Thyroid gland (tissue), 4 donors: ENCODE measurements around the gene PMS1. TPM values are rescaled to one million over a fixed set of nuclear protein-coding genes. Genes with fewer than 3 reads are reported as not detected.
A peak's percentile ranks its signal among the peaks of the same experiment; 100 is the strongest.

Experiments
- DNase-seq, 2 donors: peaks; one replicate each; pipeline ENCODE4 v3.0.0-alpha.2; 2019
- H3K27ac ChIP-seq, 3 donors: fragments of 200-600 bp; sonication (generic); 1 replicate in 2 of 3; 2 replicates in 1 of 3; pipeline ENCODE4 v1.5.1; 2016 to 2019; ENCODE audit warnings: mild to moderate bottlenecking in 1 of 3, moderate library complexity in 1 of 3
- H3K27me3 ChIP-seq: fragments of 200-600 bp; sonication (generic); one replicate; pipeline ENCODE4 v1.5.1; 2019
- H3K36me3 ChIP-seq, 2 donors: fragments of 200-600 bp; sonication (generic); one replicate each; pipeline ENCODE4 v1.5.1; 2016 to 2019
- H3K4me1 ChIP-seq, 2 donors: fragments of 200-600 bp; sonication (generic); one replicate each; pipeline ENCODE4 v1.5.1; 2017 to 2019
- H3K4me3 ChIP-seq, 3 donors: fragments of 200-600 bp; sonication (generic); replicated peaks in 1 of 3; 1 replicate in 2 of 3; 2 replicates in 1 of 3; pipeline ENCODE4 v1.5.1; 2016; ENCODE audit warnings: mild to moderate bottlenecking in 1 of 3
- H3K9me3 ChIP-seq: fragments of 200-600 bp; sonication (generic); one replicate; pipeline ENCODE4 v1.5.1; 2017
- POLR2A ChIP-seq, 2 donors: fragments of 450-650 bp; IDR thresholded peaks; one replicate each; pipeline ENCODE4 v1.6.1; 2017; ENCODE audit warnings: antibody characterized with exemption in 2 of 2, mild to moderate bottlenecking in 2 of 2, moderate library complexity in 1 of 2
- WGBS, 2 donors: methylation state at CpG; one replicate each; pipeline ENCODE4 v1.1.5; 2017; 5-methylcytosine and 5-hydroxymethylcytosine counted together
- intact Hi-C: fragments of 100-400 bp; cut with DNase I; formaldehyde crosslinking; loops from one replicate; pipeline ENCODE4 v1.15.1; 2023
- total RNA-seq, 4 donors: library from RNA; depleted of rRNA; stranded (reverse); fragments of >200 nt; gene quantifications; one replicate each; pipeline ENCODE4 v1.2.3, GENCODE V29; 2016
- TF ChIP-seq, protein P1 (sequence below), 6 experiments: fragments of 200-600 bp in 3 of 6; fragments of 450-650 bp in 3 of 6; sonication (generic) in 3 of 6; IDR thresholded peaks; one replicate each; pipeline ENCODE4 v1.5.1; 2016 to 2019; ENCODE audit warnings: antibody characterized with exemption in 6 of 6, mild to moderate bottlenecking in 2 of 6, inconsistent platforms in 1 of 6, moderate library complexity in 1 of 6

The PMS1 gene
- total RNA-seq, 4 donors from 2014 or later, result 22.7 to 34.9 (median 28.1) TPM

DNA sequence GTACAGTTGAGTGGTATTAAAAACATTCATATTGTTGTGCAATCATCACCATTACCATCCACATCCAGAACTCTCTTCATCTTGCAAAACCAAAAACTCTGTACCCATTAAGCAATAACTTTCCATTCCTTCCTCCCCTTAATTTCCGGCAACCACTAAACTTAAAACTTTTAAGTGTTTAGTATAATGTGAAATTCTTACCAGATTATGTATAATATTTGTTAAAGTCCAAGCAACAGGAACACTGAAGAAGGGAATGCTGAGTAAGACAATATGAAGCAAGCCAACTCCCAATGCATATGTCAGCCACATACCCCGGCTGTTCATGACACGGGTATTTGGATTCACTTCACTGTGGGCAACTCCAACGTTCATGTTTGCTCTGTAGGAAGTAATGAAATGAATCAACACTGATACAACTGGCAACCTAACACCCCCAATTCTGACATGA is 2.0 kb upstream of the PMS1 start:
- TF ChIP-seq POLR2A (IDR thresholded peaks at IDR 0.05), result no peak
- TF ChIP-seq, protein P1, sequence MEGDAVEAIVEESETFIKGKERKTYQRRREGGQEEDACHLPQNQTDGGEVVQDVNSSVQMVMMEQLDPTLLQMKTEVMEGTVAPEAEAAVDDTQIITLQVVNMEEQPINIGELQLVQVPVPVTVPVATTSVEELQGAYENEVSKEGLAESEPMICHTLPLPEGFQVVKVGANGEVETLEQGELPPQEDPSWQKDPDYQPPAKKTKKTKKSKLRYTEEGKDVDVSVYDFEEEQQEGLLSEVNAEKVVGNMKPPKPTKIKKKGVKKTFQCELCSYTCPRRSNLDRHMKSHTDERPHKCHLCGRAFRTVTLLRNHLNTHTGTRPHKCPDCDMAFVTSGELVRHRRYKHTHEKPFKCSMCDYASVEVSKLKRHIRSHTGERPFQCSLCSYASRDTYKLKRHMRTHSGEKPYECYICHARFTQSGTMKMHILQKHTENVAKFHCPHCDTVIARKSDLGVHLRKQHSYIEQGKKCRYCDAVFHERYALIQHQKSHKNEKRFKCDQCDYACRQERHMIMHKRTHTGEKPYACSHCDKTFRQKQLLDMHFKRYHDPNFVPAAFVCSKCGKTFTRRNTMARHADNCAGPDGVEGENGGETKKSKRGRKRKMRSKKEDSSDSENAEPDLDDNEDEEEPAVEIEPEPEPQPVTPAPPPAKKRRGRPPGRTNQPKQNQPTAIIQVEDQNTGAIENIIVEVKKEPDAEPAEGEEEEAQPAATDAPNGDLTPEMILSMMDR (IDR thresholded peaks at IDR 0.05), result no peak
- no peak overlapping the region for H3K4me3 ChIP-seq
- no peak for DNase-seq
- no peaks in the 10 kb centered on the region for H3K27me3 ChIP-seq
- no peak overlapping the region for H3K27ac ChIP-seq
- no peaks in the 10 kb centered on the region for H3K9me3 ChIP-seq
- peaks cover 15 to 19% of the 10 kb centered on the region in 2 donors for H3K4me1 ChIP-seq
- 67 to 76% methylated on average over 4 of the region's 4 CpGs for WGBS, 2 donors
- H3K36me3 ChIP-seq, result peaks cover 17 to 32% of the 10 kb centered on the region in 2 donors
- intact Hi-C loops, result loop anchor here (10.0 kb wide), 1 partner anchor 117 kb away; the partner anchor contains the start of gene ASNSD1

DNA sequence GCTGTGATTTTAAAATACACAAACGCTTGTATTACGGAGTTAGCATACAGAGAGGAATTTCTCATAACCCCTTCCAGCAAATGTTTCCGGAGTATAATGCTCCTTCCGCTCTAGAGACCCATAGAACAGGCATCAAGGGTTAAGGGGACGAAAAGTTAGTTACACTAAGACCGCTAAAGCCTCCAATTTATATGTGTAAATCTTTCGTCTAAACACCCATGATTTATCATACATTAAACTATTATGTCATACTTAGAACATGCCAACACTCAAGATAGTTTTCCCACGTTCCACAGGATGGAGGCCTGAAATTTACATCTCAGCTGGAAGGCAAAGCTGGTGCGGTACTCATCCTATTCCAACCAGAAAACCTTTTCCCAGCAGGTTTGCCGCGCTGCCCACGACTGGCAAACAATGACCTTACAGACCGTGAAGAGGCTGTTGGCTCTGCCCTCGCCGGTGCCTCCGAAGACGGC is 761 bp upstream of the PMS1 start:
- peak overlapping the region; percentile 89 to 97 (median 92) for H3K27ac ChIP-seq
- peaks cover 15 to 19% of the 10 kb centered on the region in 2 donors for H3K4me1 ChIP-seq
- H3K36me3 ChIP-seq, result peaks cover 9 to 22% of the 10 kb centered on the region in 2 donors
- intact Hi-C loops, result loop anchor here (10.0 kb wide), 1 partner anchor 119 kb away; the partner anchor contains the start of gene ASNSD1
- H3K27me3 ChIP-seq, result no peaks in the 10 kb centered on the region
- 1 to 2% methylated on average over 16 to 17 of the region's 17 CpGs for WGBS, 2 donors
- H3K9me3 ChIP-seq, result no peaks in the 10 kb centered on the region
- TF ChIP-seq POLR2A (IDR thresholded peaks at IDR 0.05), result no peak
- TF ChIP-seq, protein P1 (IDR thresholded peaks at IDR 0.05), result no peak
- no peak for DNase-seq
- peak overlapping the region; percentile 28 to 88 (median 57) for H3K4me3 ChIP-seq

DNA sequence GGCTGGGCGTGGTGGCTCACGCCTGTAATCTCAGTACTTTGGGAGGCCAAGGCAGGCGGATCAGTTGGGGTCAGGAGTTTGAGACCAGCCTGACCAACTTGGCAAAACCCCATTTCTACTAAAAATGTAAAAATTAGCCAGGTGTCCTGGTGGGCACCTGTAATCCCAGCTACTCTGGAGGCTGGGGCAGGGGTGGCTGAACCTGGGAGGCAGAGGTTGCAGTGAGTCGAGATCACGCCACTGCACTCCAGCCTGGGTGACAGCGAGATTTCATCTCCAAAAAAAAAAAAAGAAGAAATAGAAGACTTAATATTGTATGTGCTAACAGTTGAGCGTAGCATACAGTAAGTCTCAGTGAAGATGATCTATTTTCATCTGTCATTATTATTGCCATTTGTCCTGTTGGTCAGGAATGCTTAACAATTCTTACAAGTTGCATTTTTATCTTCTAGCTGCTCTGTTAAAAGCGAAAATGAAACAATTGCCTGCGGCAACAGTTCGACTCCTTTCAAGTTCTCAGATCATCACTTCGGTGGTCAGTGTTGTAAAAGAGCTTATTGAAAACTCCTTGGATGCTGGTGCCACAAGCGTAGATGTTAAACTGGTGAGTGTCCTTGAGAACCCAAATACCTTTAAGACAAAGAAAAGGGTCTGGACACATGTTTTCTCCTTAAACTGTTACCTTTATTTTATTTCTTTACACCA is 7.2 kb downstream of the PMS1 start:
- WGBS, 2 donors, result 87 to 89% methylated on average over 12 of the region's 12 CpGs
- DNase-seq, result no peak
- intact Hi-C loops, result no loop called here
- H3K36me3 ChIP-seq, result peaks cover 6 to 12% of the 10 kb centered on the region in 2 donors
- no peaks in the 10 kb centered on the region for H3K4me1 ChIP-seq
- H3K9me3 ChIP-seq, result no peaks in the 10 kb centered on the region
- H3K27ac ChIP-seq, result no peak overlapping the region
- TF ChIP-seq, protein P1 (IDR thresholded peaks at IDR 0.05), result no peak
- no peak for TF ChIP-seq POLR2A (IDR thresholded peaks at IDR 0.05)
- H3K27me3 ChIP-seq, result no peaks in the 10 kb centered on the region
- no peak overlapping the region for H3K4me3 ChIP-seq

DNA sequence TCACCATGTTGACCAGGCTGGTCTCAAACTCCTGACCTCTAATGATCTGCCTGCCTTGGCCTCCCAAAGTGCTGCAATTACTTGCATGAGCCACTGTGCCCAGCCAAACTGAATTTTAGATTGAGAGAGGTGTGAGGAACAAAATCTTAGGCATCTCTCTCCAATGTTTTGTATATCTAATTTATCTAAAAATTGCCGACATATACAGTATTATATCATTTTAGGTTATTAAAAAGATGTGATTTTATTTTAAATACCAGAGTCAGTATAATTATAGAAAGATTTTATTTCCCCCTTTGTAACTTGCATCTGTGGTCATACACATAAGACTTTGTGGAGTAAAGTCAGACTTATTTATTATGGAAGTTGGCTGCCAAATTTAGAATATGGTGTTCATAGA is 10.1 kb downstream of the PMS1 start:
- intact Hi-C loops, result no loop called here
- 96 to 98% methylated on average over 1 of the region's 1 CpG for WGBS, 2 donors
- Histone ChIP-seq H3K27me3 (no peaks in the 10 kb centered on the region), H3K36me3 (peaks cover 6 to 12% of the 10 kb centered on the region in 2 donors), H3K27ac (no peak overlapping the region), H3K9me3 (no peaks in the 10 kb centered on the region), H3K4me3 (no peak overlapping the region), H3K4me1 (no peaks in the 10 kb centered on the region)
- no peak for DNase-seq
- TF ChIP-seq POLR2A (IDR thresholded peaks at IDR 0.05), result no peak
- TF ChIP-seq, protein P1 (IDR thresholded peaks at IDR 0.05), result no peak

DNA sequence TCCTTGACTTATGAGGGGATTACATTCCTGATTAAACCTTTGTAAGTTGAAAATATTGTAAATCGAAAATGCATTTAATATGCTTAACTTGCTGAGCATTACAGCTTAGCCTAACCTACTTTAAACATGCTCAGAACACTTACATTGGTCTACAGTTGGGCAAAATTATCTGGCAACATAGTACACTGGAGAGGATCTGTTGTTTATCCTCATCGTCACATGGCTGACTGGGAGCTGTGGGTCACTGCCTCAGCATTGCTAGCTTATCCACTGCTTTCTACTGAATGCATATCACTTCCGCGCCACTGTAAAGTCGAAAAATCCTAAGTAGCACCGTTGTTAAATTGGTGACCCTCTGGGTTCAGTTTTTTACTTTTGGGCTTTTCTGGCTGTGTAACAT is 13.7 kb downstream of the PMS1 start:
- WGBS, 2 donors, result 93 to 97% methylated on average over 6 of the region's 6 CpGs
- Histone ChIP-seq H3K36me3 (peaks cover 3 to 10% of the 10 kb centered on the region in 2 donors), H3K27me3 (no peaks in the 10 kb centered on the region), H3K4me1 (no peaks in the 10 kb centered on the region), H3K9me3 (no peaks in the 10 kb centered on the region), H3K4me3 (no peak overlapping the region), H3K27ac (no peak overlapping the region)
- TF ChIP-seq, protein P1 (IDR thresholded peaks at IDR 0.05), result no peak
- TF ChIP-seq POLR2A (IDR thresholded peaks at IDR 0.05), result no peak
- DNase-seq, result no peak
- intact Hi-C loops, result no loop called here
